ENCODE data around the gene KCNQ1.

Gene KCNQ1

GRCh38 chr11:2697866-2698265 lies 253.1 kb downstream of the KCNQ1 start:
- no peak for DNase-seq (ENCODE audit: low read depth)

GRCh38 chr11:2698386-2699184 lies 253.8 kb downstream of the KCNQ1 start:
- no peak for DNase-seq (ENCODE audit: low read depth)

- no peak for DNase-seq (ENCODE audit: low read depth)
Measured at GRCh38 chr11:2699185-2699530, 254.3 kb downstream of the KCNQ1 start.

- peak; percentile 79 for DNase-seq (ENCODE audit: low read depth)
Measured at GRCh38 chr11:2699531-2700414, 255.0 kb downstream of the KCNQ1 start, which contains the start of gene KCNQ1OT1. TSS of gene KCNQ1OT1 (minus strand) at chr11:2699994.

GRCh38 chr11:2700415-2701211 lies 255.8 kb downstream of the KCNQ1 start:
- DNase-seq (ENCODE audit: low read depth): no peak

- no peak for DNase-seq (ENCODE audit: low read depth)
Measured at GRCh38 chr11:2701230-2701629, 256.4 kb downstream of the KCNQ1 start.

GRCh38 chr11:2701898-2702434 lies 257.2 kb downstream of the KCNQ1 start:
- no peak for DNase-seq (ENCODE audit: low read depth)

GRCh38 chr11:2702771-2703362 lies 258.1 kb downstream of the KCNQ1 start:
- no peak for DNase-seq (ENCODE audit: low read depth)

GRCh38 chr11:2703363-2704141 lies 258.7 kb downstream of the KCNQ1 start:
- DNase-seq (ENCODE audit: low read depth): no peak

GRCh38 chr11:2704356-2704755 lies 259.5 kb downstream of the KCNQ1 start:
- DNase-seq (ENCODE audit: low read depth): no peak

- DNase-seq (ENCODE audit: low read depth): no peak
Measured at GRCh38 chr11:2704896-2705606, 260.2 kb downstream of the KCNQ1 start.

- DNase-seq (ENCODE audit: low read depth): no peak
Measured at GRCh38 chr11:2706321-2706720, 261.5 kb downstream of the KCNQ1 start.

- DNase-seq (ENCODE audit: low read depth): no peak
Measured at GRCh38 chr11:2707736-2708135, 262.9 kb downstream of the KCNQ1 start.

- no peak for DNase-seq (ENCODE audit: low read depth)
Measured at GRCh38 chr11:2708151-2708581, 263.4 kb downstream of the KCNQ1 start.

GRCh38 chr11:2708757-2709281 lies 264.0 kb downstream of the KCNQ1 start:
- no peak for DNase-seq (ENCODE audit: low read depth)

- no peak for DNase-seq (ENCODE audit: low read depth)
Measured at GRCh38 chr11:2709429-2709828, 264.6 kb downstream of the KCNQ1 start.

- DNase-seq (ENCODE audit: low read depth): no peak
Measured at GRCh38 chr11:2711161-2711560, 266.4 kb downstream of the KCNQ1 start.

GRCh38 chr11:2713094-2713493 lies 268.3 kb downstream of the KCNQ1 start:
- no peak for DNase-seq (ENCODE audit: low read depth)

GRCh38 chr11:2713661-2714462 lies 269.1 kb downstream of the KCNQ1 start:
- no peak for DNase-seq (ENCODE audit: low read depth)

Data from T follicular helper cell (primary cell).